C4-2B (cell line): ENCODE measurements around the gene ZNF146.

Experiments
- H3K27ac ChIP-seq: fragments of 450-650 bp; 2 replicates; pipeline ENCODE4 v1.5.1; 2017
- ZFX ChIP-seq: fragments of 450-650 bp; IDR thresholded peaks from 2 replicates; pipeline ENCODE4 v1.6.1; 2017
- TF ChIP-seq, protein P1 (sequence below): fragments of 450-650 bp; conservative IDR thresholded peaks from 2 replicates; pipeline ENCODE4 v1.5.1; 2017; ENCODE audit warnings: mild to moderate bottlenecking

Gene ZNF146

DNA sequence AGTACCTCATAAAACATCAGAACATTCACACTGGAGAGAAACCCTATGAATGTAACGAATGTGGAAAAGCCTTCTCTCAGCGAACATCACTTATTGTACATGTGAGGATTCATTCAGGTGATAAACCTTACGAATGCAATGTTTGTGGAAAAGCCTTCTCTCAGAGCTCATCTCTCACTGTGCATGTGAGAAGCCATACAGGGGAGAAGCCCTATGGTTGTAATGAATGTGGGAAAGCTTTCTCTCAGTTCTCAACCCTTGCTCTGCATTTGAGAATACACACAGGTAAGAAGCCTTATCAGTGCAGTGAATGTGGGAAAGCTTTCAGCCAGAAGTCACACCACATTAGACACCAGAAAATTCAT lies 22.0 kb downstream of the ZNF146 start:
- no peak for TF ChIP-seq ZFX
- TF ChIP-seq, protein P1, sequence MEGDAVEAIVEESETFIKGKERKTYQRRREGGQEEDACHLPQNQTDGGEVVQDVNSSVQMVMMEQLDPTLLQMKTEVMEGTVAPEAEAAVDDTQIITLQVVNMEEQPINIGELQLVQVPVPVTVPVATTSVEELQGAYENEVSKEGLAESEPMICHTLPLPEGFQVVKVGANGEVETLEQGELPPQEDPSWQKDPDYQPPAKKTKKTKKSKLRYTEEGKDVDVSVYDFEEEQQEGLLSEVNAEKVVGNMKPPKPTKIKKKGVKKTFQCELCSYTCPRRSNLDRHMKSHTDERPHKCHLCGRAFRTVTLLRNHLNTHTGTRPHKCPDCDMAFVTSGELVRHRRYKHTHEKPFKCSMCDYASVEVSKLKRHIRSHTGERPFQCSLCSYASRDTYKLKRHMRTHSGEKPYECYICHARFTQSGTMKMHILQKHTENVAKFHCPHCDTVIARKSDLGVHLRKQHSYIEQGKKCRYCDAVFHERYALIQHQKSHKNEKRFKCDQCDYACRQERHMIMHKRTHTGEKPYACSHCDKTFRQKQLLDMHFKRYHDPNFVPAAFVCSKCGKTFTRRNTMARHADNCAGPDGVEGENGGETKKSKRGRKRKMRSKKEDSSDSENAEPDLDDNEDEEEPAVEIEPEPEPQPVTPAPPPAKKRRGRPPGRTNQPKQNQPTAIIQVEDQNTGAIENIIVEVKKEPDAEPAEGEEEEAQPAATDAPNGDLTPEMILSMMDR, result no peak
- H3K27ac ChIP-seq, result no peak overlapping the region

- no peak overlapping the region for H3K27ac ChIP-seq
- TF ChIP-seq, protein P1, result no peak
- TF ChIP-seq ZFX, result no peak
Observed at GRCh38 chr19:36244066-36244465, 29.2 kb downstream of the ZNF146 start.

GRCh38 chr19:36245210-36246005 lies 30.5 kb downstream of the ZNF146 start:
- TF ChIP-seq, protein P1, result no peak
- TF ChIP-seq ZFX, result no peak
- H3K27ac ChIP-seq, result no peak overlapping the region

GRCh38 chr19:36246006-36246481 lies 31.1 kb downstream of the ZNF146 start:
- TF ChIP-seq ZFX, result no peak
- TF ChIP-seq, protein P1, result no peak

DNA sequence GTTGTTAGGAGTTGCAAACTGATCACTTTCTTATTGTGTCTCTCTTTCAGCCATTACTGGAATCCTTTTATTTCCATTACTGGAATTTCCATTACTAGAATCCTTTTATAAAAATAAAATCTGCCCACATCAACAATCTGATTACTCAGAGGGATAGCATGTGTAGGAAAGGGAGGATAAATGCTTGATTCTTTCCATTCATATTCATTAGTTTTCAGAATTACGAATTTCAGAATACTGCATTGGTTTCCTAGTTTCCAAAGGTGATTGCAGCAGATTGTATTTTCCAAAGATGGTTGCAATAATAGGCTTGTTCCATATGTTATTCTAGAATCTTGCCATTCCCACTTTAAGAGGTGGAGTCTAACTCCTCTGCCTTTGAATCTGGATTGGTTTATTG lies 37.1 kb downstream of the ZNF146 start:
- TF ChIP-seq, protein P1, result no peak
- TF ChIP-seq ZFX, result no peak
- no peak overlapping the region for H3K27ac ChIP-seq

More at GRCh38 chr19:36246006-36246481, 31.1 kb downstream of the ZNF146 start:
- H3K27ac ChIP-seq, result no peak overlapping the region

- TF ChIP-seq ZFX, result no peak
- no peak overlapping the region for H3K27ac ChIP-seq
Observed at GRCh38 chr19:36254848-36255247, 39.9 kb downstream of the ZNF146 start.

- H3K27ac ChIP-seq, result no peak overlapping the region
- TF ChIP-seq, protein P1, result no peak
- TF ChIP-seq ZFX, result no peak
Observed at GRCh38 chr19:36255316-36255715, 40.4 kb downstream of the ZNF146 start.

DNA sequence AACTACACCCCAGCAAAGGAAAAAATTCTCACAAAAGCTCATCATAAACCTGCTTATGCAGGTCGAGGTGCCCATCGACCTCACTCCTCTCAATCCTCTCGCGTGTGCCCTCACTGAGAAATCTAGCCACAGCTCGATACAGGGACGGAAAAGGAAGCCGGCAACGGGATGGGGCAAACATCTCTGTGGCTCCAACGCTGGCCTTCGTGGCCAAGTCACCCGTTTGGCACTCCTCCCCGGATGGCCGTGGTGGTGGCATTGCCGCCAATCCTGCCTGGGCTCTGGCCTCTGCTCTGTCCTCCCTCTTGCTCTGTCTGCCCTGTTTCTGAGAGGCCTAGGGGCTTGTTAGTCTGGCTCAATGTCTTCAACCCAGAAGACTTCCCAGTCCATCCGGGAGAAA lies 41.2 kb downstream of the ZNF146 start:
- TF ChIP-seq ZFX, result no peak
- TF ChIP-seq, protein P1, result no peak
- H3K27ac ChIP-seq, result no peak overlapping the region
